GM20000 (cell line): ENCODE results near the gene RNASE11.

Experiments used
- DNase-seq: peaks from one replicate; pipeline ENCODE4 v3.0.0; 2012; ENCODE audit warnings: low spot score
- TF ChIP-seq, protein P1 (sequence below): IDR thresholded peaks from 2 replicates; pipeline ENCODE4 v1.5.1; 2012; ENCODE audit warnings: mild to moderate bottlenecking, control low read depth; ENCODE audit errors: extremely low read depth, missing control alignments

The RNASE11 gene

GRCh38 chr14:20587489-20588154 lies at the start of gene RNASE11:
TSS of gene RNASE11 (minus strand) at chr14:20588001.
- DNase-seq, result no peak
- TF ChIP-seq, protein P1, sequence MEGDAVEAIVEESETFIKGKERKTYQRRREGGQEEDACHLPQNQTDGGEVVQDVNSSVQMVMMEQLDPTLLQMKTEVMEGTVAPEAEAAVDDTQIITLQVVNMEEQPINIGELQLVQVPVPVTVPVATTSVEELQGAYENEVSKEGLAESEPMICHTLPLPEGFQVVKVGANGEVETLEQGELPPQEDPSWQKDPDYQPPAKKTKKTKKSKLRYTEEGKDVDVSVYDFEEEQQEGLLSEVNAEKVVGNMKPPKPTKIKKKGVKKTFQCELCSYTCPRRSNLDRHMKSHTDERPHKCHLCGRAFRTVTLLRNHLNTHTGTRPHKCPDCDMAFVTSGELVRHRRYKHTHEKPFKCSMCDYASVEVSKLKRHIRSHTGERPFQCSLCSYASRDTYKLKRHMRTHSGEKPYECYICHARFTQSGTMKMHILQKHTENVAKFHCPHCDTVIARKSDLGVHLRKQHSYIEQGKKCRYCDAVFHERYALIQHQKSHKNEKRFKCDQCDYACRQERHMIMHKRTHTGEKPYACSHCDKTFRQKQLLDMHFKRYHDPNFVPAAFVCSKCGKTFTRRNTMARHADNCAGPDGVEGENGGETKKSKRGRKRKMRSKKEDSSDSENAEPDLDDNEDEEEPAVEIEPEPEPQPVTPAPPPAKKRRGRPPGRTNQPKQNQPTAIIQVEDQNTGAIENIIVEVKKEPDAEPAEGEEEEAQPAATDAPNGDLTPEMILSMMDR, result no peak

DNA sequence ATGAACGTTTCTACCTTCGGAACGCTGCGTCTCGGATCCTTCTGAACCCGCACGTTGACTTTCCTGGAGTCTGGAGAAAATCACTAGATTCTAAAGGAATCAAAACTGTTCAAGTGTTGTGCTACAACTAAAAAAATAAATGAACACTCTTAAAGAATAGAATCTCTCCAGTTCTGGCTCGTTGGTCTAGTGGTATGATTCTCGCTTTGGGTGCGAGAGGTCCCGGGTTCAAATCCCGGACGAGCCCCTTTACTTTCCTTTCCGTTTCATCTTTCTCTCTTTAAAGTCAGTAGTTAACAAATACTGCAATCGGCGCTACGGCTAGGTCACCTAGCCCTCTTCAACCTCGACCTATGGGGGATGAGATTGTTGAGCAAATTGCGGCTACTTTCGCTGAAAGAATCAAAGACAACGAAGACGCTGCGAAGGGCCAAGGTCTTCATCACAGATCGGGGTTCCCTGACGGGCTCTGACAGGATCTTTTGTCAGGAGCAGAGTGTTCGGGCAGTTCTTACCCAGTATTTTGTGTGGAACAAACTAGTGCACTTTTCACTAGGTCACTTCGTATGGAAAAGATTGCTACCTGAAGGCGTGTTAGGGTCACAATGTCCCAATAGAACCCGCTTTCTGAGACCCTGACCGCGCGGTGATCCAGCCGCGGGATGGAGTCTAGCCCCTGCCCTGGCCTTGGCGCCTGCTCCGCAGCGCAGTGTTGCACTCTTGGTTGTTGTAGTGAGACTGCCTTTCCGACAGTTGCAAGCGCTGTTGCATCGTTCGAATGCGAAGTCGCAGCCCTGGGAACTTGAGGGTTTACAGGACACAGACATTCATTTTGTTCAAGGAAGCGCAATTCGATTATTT lies 45.3 kb upstream of the RNASE11 start:
- peak; percentile 61 for DNase-seq
- TF ChIP-seq, protein P1, result no peak

- no peak for DNase-seq
- TF ChIP-seq, protein P1, result no peak
These were observed 44.6 kb upstream of the RNASE11 start for GRCh38 chr14:20632448-20632830.

DNA sequence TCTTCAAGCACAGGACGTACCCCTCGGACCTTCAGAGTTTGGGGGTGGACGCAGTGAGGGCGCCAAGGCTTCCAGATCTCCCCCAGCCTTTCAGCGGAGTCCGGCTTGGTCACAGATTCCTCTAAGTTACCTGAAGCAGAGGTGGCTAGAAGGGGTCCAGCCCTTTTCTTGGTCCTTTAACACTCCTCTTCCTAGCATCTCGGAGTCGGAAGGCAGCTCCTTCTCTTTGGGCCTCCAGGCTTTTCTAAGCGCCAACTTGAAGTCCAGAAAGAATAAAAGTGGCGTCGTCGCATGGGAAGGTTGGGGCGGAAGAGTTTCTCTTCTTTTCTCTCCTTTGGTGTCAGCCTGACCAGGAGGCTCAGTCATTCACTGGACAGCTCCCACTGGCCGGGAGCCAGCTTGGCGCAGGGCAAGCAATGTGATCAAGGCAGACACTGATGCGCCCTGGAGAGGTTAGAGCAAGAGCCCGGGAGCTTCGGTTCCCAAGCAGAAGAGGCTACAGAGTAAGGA lies 44.1 kb upstream of the RNASE11 start:
- no peak for DNase-seq
- TF ChIP-seq, protein P1, result no peak

GRCh38 chr14:20631023-20631879 lies 43.5 kb upstream of the RNASE11 start:
- TF ChIP-seq, protein P1, result no peak
- no peak for DNase-seq

- TF ChIP-seq, protein P1, result no peak
- DNase-seq, result peak; percentile 28
These were observed 42.7 kb upstream of the RNASE11 start for GRCh38 chr14:20630340-20631022.
